H1 (cell line): ENCODE results near the gene PPP1CA. TPM values are rescaled to one million over a fixed set of nuclear protein-coding genes. Genes with fewer than 3 reads are reported as not detected.

Experiments
- CTCF ChIA-PET: fragments of 300-600 bp; sonication (Branson Sonifier 250); formaldehyde crosslinking; loops from one replicate; lab custom pipeline; 2021; ENCODE audit not compliant: partially characterized antibody; lab: Charles Lee
- POLR2A ChIA-PET: fragments of 300-600 bp; sonication (Branson Sonifier 250); formaldehyde crosslinking; loops from one replicate; lab custom pipeline; 2021; ENCODE audit warnings: inconsistent platforms; ENCODE audit not compliant: partially characterized antibody; lab: Charles Lee
- DNase-seq, 2 experiments: peaks; one replicate each; pipeline versions ENCODE4 v3.0.0 to v3.0.0-alpha.2; 2010 to 2022; ENCODE audit warnings: low spot score in 2 of 2, low read depth in 1 of 2, mixed read lengths in 1 of 2
- FAIRE-seq: peaks from 2 replicates; lab custom pipeline; 2011; peaks lifted over from hg19 to GRCh38; lab: Jason Lieb, UNC
- H2AFZ ChIP-seq: 2 replicates; pipeline ENCODE4 v1.8.1; 2012; ENCODE audit warnings: low read length, inconsistent platforms
- H2AK5ac ChIP-seq: 2 replicates; pipeline ENCODE4 v1.6.1; 2013; ENCODE audit warnings: low read depth, low read length
- H2BK120ac ChIP-seq: replicated peaks from 2 replicates; pipeline ENCODE3; 2013; ENCODE audit warnings: low read depth, low read length, inconsistent platforms
- H2BK12ac ChIP-seq: 2 replicates; pipeline ENCODE4 v1.6.1; 2013; ENCODE audit warnings: low read depth, low read length
- H2BK15ac ChIP-seq: 2 replicates; pipeline ENCODE4 v1.6.1; 2013; ENCODE audit warnings: low read length
- H2BK20ac ChIP-seq: 2 replicates; pipeline ENCODE4 v1.6.1; 2013; ENCODE audit warnings: low read length
- H2BK5ac ChIP-seq: 2 replicates; pipeline ENCODE4 v1.6.1; 2013; ENCODE audit warnings: low read depth, low read length
- H3K14ac ChIP-seq: 2 replicates; pipeline ENCODE4 v1.6.1; 2013; ENCODE audit warnings: inconsistent platforms; ENCODE audit not compliant: insufficient read length
- H3K18ac ChIP-seq: 2 replicates; pipeline ENCODE4 v1.6.1; 2013; ENCODE audit warnings: low read length; ENCODE audit errors: extremely low read depth
- H3K23ac ChIP-seq: 2 replicates; pipeline ENCODE4 v1.6.1; 2013; ENCODE audit warnings: inconsistent platforms; ENCODE audit not compliant: insufficient read length
- H3K23me2 ChIP-seq: 2 replicates; pipeline ENCODE4 v1.6.1; 2013; ENCODE audit warnings: low read depth, low read length
- H3K27ac ChIP-seq: 2 replicates; pipeline ENCODE4 v1.6.1; 2011; ENCODE audit warnings: low read depth, low read length, inconsistent platforms
- H3K27me3 ChIP-seq, 4 experiments: replicated peaks in 1 of 4; 1 replicate in 1 of 4; 2 replicates in 3 of 4; pipeline versions ENCODE4 v1.6.1 to v1.8.1; 2011 to 2013; ENCODE audit warnings: low read length in 3 of 4, mild to moderate bottlenecking in 3 of 4, inconsistent platforms in 2 of 4, mixed read lengths in 2 of 4, moderate library complexity in 1 of 4; ENCODE audit not compliant: control insufficient read depth in 3 of 4, insufficient read depth in 3 of 4; ENCODE audit errors: extremely low read depth in 1 of 4
- H3K36me3 ChIP-seq, 4 experiments: 2 replicates each; pipeline versions ENCODE4 v1.6.1 to v1.8.1; 2011 to 2013; ENCODE audit warnings: mild to moderate bottlenecking in 4 of 4, low read length in 3 of 4, moderate library complexity in 2 of 4, control low read depth in 1 of 4, inconsistent platforms in 1 of 4; ENCODE audit not compliant: insufficient read depth in 4 of 4, control insufficient read depth in 2 of 4
- H3K4ac ChIP-seq: replicated peaks from 2 replicates; pipeline ENCODE3; 2013; ENCODE audit warnings: low read length, low read depth, mixed read lengths, inconsistent platforms; ENCODE audit not compliant: insufficient read length
- H3K4me1 ChIP-seq, 4 experiments: replicated peaks in 1 of 4; 1 replicate in 1 of 4; 2 replicates in 3 of 4; pipeline versions ENCODE4 v1.6.1 to v1.8.1; 2011 to 2013; ENCODE audit warnings: low read length in 3 of 4, inconsistent platforms in 2 of 4, mixed read lengths in 1 of 4; ENCODE audit not compliant: insufficient read depth in 4 of 4, control insufficient read depth in 3 of 4
- H3K4me2 ChIP-seq, 2 experiments: 2 replicates each; pipeline versions ENCODE4 v1.6.1 to v1.8.1; 2011 to 2013; ENCODE audit warnings: low read depth in 2 of 2, low read length in 2 of 2, control low read depth in 1 of 2, inconsistent platforms in 1 of 2, mild to moderate bottlenecking in 1 of 2; ENCODE audit not compliant: insufficient read depth in 1 of 2
- H3K4me3 ChIP-seq, 4 experiments: fragments of 200-600, 300-600 bp in 1 of 4; sonication (generic), shearing (Covaris generic), sonication (Bioruptor Twin) in 1 of 4; 2 replicates each; pipeline versions ENCODE4 v1.5.1 to v1.8.1; 2011 to 2016; ENCODE audit warnings: low read length in 4 of 4, low read depth in 3 of 4, control low read depth in 2 of 4, inconsistent platforms in 2 of 4, mild to moderate bottlenecking in 2 of 4, mixed read lengths in 1 of 4, moderate library complexity in 1 of 4; ENCODE audit not compliant: insufficient read depth in 2 of 4; ENCODE audit errors: extremely low read depth in 1 of 4
- H3K56ac ChIP-seq: replicated peaks from 2 replicates; pipeline ENCODE3; 2013; ENCODE audit warnings: low read depth, mild to moderate bottlenecking, mixed read lengths, low read length, inconsistent platforms; ENCODE audit not compliant: insufficient read length
- H3K79me1 ChIP-seq: 2 replicates; pipeline ENCODE4 v1.6.1; 2013; ENCODE audit warnings: low read depth, low read length, control low read depth
- H3K79me2 ChIP-seq, 2 experiments: 2 replicates each; pipeline versions ENCODE4 v1.6.1 to v1.8.1; 2012 to 2013; ENCODE audit warnings: low read length in 2 of 2, mild to moderate bottlenecking in 2 of 2, inconsistent platforms in 1 of 2; ENCODE audit not compliant: insufficient read depth in 2 of 2, control insufficient read depth in 1 of 2
- H3K9ac ChIP-seq, 4 experiments: replicated peaks in 1 of 4; 1 replicate in 1 of 4; 2 replicates in 3 of 4; pipeline versions ENCODE4 v1.6.1 to v1.8.1; 2011 to 2013; ENCODE audit warnings: low read depth in 3 of 4, low read length in 3 of 4, control low read depth in 2 of 4, mild to moderate bottlenecking in 2 of 4, moderate library complexity in 2 of 4, inconsistent platforms in 1 of 4; ENCODE audit errors: extremely low read depth in 1 of 4
- H3K9me3 ChIP-seq, 2 experiments: 2 replicates each; pipeline versions ENCODE4 v1.6.1 to v1.8.1; 2012 to 2013; ENCODE audit warnings: mild to moderate bottlenecking in 2 of 2, moderate library complexity in 2 of 2, control low read depth in 1 of 2, inconsistent platforms in 1 of 2, low read depth in 1 of 2, low read length in 1 of 2, mixed read lengths in 1 of 2; ENCODE audit not compliant: insufficient read depth in 2 of 2
- H4K20me1 ChIP-seq, 2 experiments: replicated peaks in 1 of 2; 2 replicates each; pipeline versions ENCODE3 to v1.8.1; 2011 to 2013; ENCODE audit warnings: inconsistent platforms in 2 of 2, low read length in 2 of 2, mild to moderate bottlenecking in 1 of 2; ENCODE audit not compliant: insufficient read depth in 2 of 2, control insufficient read depth in 1 of 2
- H4K5ac ChIP-seq: 2 replicates; pipeline ENCODE4 v1.6.1; 2013; ENCODE audit warnings: low read length, low read depth, mixed read lengths, inconsistent platforms; ENCODE audit not compliant: insufficient read length
- H4K8ac ChIP-seq: 2 replicates; pipeline ENCODE4 v1.8.0; 2013; ENCODE audit warnings: mild to moderate bottlenecking, moderate library complexity, low read length, inconsistent platforms; ENCODE audit not compliant: insufficient read depth; ENCODE audit errors: extremely low read depth
- H4K91ac ChIP-seq: replicated peaks from 2 replicates; pipeline ENCODE3; 2013; ENCODE audit warnings: low read length, mixed read lengths, inconsistent platforms; ENCODE audit not compliant: insufficient read length
- BCL11A ChIP-seq, 2 experiments: IDR thresholded peaks; one replicate each; pipeline ENCODE4 v1.6.1; 2011; ENCODE audit warnings: low read depth in 2 of 2, low read length in 2 of 2, mild to moderate bottlenecking in 2 of 2
- CBX8 ChIP-seq: fragments of 300-800, 300-1000 bp; sonication (generic); IDR thresholded peaks from 2 replicates; pipeline ENCODE4 v1.7.1; 2016; ENCODE audit warnings: low read depth, low read length, borderline replicate concordance
- E2F6 ChIP-seq: IDR thresholded peaks from 2 replicates; pipeline ENCODE4 v1.6.1; 2012; ENCODE audit warnings: inconsistent platforms
- EGR1 ChIP-seq: IDR thresholded peaks from 2 replicates; pipeline ENCODE4 v1.6.1; 2011; ENCODE audit warnings: low read depth, low read length, borderline replicate concordance
- EZH2 ChIP-seq: fragments of 200-600 bp; sonication (generic); IDR thresholded peaks from 2 replicates; pipeline ENCODE4 v1.7.1; 2012; ENCODE audit warnings: low read depth, mild to moderate bottlenecking, moderate library complexity, low read length, inconsistent platforms; ENCODE audit not compliant: severe bottlenecking
- FOSL1 ChIP-seq: IDR thresholded peaks from 2 replicates; pipeline ENCODE4 v1.6.1; 2011; ENCODE audit warnings: mild to moderate bottlenecking, low read depth, low read length, moderate library complexity; ENCODE audit not compliant: insufficient read depth
- HDAC2 ChIP-seq, 2 experiments: fragments of 300-600 bp in 1 of 2; sonication (generic) in 1 of 2; IDR thresholded peaks; 2 replicates each; pipeline ENCODE4 v1.6.1; 2011 to 2012; ENCODE audit warnings: low read depth in 2 of 2, low read length in 2 of 2, mild to moderate bottlenecking in 2 of 2, moderate library complexity in 2 of 2, borderline replicate concordance in 1 of 2, inconsistent platforms in 1 of 2
- JUND ChIP-seq: IDR thresholded peaks from 2 replicates; pipeline ENCODE4 v1.6.1; 2011; ENCODE audit warnings: mild to moderate bottlenecking, improper control_type of control experiment, low read length
- KDM1A ChIP-seq: fragments of 200-600, 300-600 bp; sonication (generic); IDR thresholded peaks from 2 replicates; pipeline ENCODE4 v1.7.1; 2016; ENCODE audit warnings: mild to moderate bottlenecking, low read length, borderline replicate concordance
- SAP30 ChIP-seq: fragments of 300-600 bp; sonication (generic); IDR thresholded peaks from 2 replicates; pipeline ENCODE4 v1.7.1; 2012; ENCODE audit warnings: low read length, moderate library complexity, mild to moderate bottlenecking, inconsistent platforms; ENCODE audit not compliant: insufficient read depth, insufficient replicate concordance
- SRF ChIP-seq: IDR thresholded peaks from 2 replicates; pipeline ENCODE4 v1.6.1; 2011; ENCODE audit warnings: mild to moderate bottlenecking, low read depth, low read length, moderate library complexity
- SUZ12 ChIP-seq: fragments of 200-600 bp; sonication (generic); IDR thresholded peaks from 2 replicates; pipeline ENCODE4 v1.6.1; 2012; ENCODE audit warnings: mild to moderate bottlenecking, inconsistent platforms, low read length, moderate library complexity, mixed read lengths
- WGBS, 2 experiments: shearing (Covaris generic) in 1 of 2; methylation state at CpG; one replicate each; pipeline versions ENCODE4 v1.1.6 to v1.1.7; 2013 to 2015; ENCODE audit warnings: low lambda C conversion rate in 2 of 2, mixed read lengths in 2 of 2, inconsistent platforms in 1 of 2, low coverage in 1 of 2, missing lambda C conversion rate in 1 of 2; ENCODE audit not compliant: insufficient replicate concordance in 2 of 2, insufficient coverage in 1 of 2, insufficient read length in 1 of 2; ENCODE audit errors: extremely low coverage in 1 of 2, missing lambda C conversion rate in 1 of 2; 5-methylcytosine and 5-hydroxymethylcytosine counted together
- polyA plus RNA-seq, 7 experiments: library from polyadenylated mRNA; depleted of rRNA in 3 of 7; stranded (reverse) in 5 of 7; unstranded in 2 of 7; fragments of >200 nt in 5 of 7; fragments of 200-250 nt in 2 of 7; gene quantifications; 1 replicate in 5 of 7; 2 replicates in 1 of 7; 4 replicates in 1 of 7; pipeline versions ENCODE4 v1.2.1 to v1.2.3, GENCODE V29; 2011 to 2013; ENCODE audit warnings: missing spikeins in 2 of 7, mixed read lengths in 2 of 7
- total RNA-seq: library from RNA; stranded (reverse); fragmentation: NEBNext Ultra II Directional; extraction: Animal tissue kit (Norgen Biotek cat#: 25700); gene quantifications from 2 replicates; pipeline ENCODE4 v1.2.1, GENCODE V29; 2021

PPP1CA gene
- total and polyA plus RNA-seq, 2 of the 8 experiments (the other 6 are each of a cell fraction or from before 2014, with no cell fraction given) = 198 to 359 TPM

- no peak overlapping the region for H3K14ac ChIP-seq
- no peaks in the 10 kb centered on the region for H3K79me2 ChIP-seq
- H2BK12ac ChIP-seq = 0 out of 2 replicates have a peak overlapping the region, but pooled peaks have one; percentile 68
- H2BK20ac ChIP-seq = no peak overlapping the region
- no peak overlapping the region for H3K56ac ChIP-seq
- H3K9me3 ChIP-seq = no peaks in the 10 kb centered on the region
- FAIRE-seq (no peak), DNase-seq (no peak)
- POLR2A ChIA-PET = interaction anchor here (0.6 to 2.2 kb wide), 5 partner anchors 13 to 88 kb away, joined by 3 to 7 read pairs (median 5); partner anchors contain the start of genes CLCF1 and POLD4
- no peak overlapping the region for H4K91ac ChIP-seq
- no peak overlapping the region for H3K9ac ChIP-seq
- H3K4me2 ChIP-seq = no peak overlapping the region
- H3K4me1 ChIP-seq = peaks cover 0 to 6% (median 6%) of the 10 kb centered on the region in 4 experiments; a peak in 4 of 7 replicates
- H2AK5ac ChIP-seq = no peak overlapping the region
- no peak overlapping the region for H2AFZ ChIP-seq
- peaks cover 11% of the 10 kb centered on the region for H3K23me2 ChIP-seq
- H3K23ac ChIP-seq = no peak overlapping the region
- no peak overlapping the region for H4K8ac ChIP-seq
- 67% methylated on average over 6 of the region's 6 CpGs; no CpG with 5 or more reads in 1 of the 2 experiments for WGBS, 2 experiments
- H3K4ac ChIP-seq = no peak overlapping the region
- H3K27me3 ChIP-seq = peaks cover 0 to 11% (median 5%) of the 10 kb centered on the region in 4 experiments; a peak in 3 of 7 replicates
- no peak overlapping the region for H3K27ac ChIP-seq
- no peak overlapping the region for H2BK120ac ChIP-seq
- H4K20me1 ChIP-seq = peaks cover 0 to under 1% of the 10 kb centered on the region in 2 experiments
- H3K18ac ChIP-seq = no peak overlapping the region
- H3K36me3 ChIP-seq = no peaks in the 10 kb centered on the region
- no peak overlapping the region for H4K5ac ChIP-seq
- no peaks in the 10 kb centered on the region for H3K79me1 ChIP-seq
- H3K4me3 ChIP-seq = no peak overlapping the region
- 0 out of 2 replicates have a peak overlapping the region, but pooled peaks have one; percentile 21 for H2BK15ac ChIP-seq
- H2BK5ac ChIP-seq = no peak overlapping the region
- CTCF ChIA-PET = interaction anchor here (0.6 to 34.8 kb wide), 11 partner anchors 8 to 208 kb away, joined by 3 to 1305 read pairs (median 4); partner anchors contain the start of genes CLCF1, PITPNM1 and POLD4
- TF ChIP-seq EGR1 = no peak
- TF ChIP-seq FOSL1 = no peak
- no peak for TF ChIP-seq E2F6
- TF ChIP-seq BCL11A (IDR thresholded peaks at IDR 0.05; ENCODE audit: low read depth in 2 of 2, low read length in 2 of 2) = no peak
- no peak for TF ChIP-seq JUND
- no peak for TF ChIP-seq KDM1A
- TF ChIP-seq EZH2 = no peak
- TF ChIP-seq SUZ12 = no peak
- TF ChIP-seq CBX8 = no peak
- TF ChIP-seq HDAC2 (IDR thresholded peaks at IDR 0.05; ENCODE audit: borderline replicate concordance in 1 of 2, low read depth in 2 of 2, low read length in 2 of 2) = no peak
- no peak for TF ChIP-seq SRF
- TF ChIP-seq SAP30 = no peak
Observed at GRCh38 chr11:67387518-67387917, 14.1 kb downstream of the PPP1CA start.
